Activated naive CD8-positive, alpha-beta T cell treated with anti-CD3 and anti-CD28 coated beads, Interleukin-2, amount 50 U/mL, for 24 hours (primary cell): ENCODE results near the gene MAMLD1.

Experiments used
- ATAC-seq: fragments of 150-1000 bp; cut with Tn5 transposase; one replicate; pipeline ENCODE4 v1.10.0; 2021
- DNase-seq: peaks from one replicate; pipeline ENCODE4 v3.0.0; 2021
- H3K27ac Mint-ChIP-seq: one replicate; pipeline ENCODE4 v1.8.0; 2021; ENCODE audit warnings: mild to moderate bottlenecking, mixed read lengths
- H3K27me3 Mint-ChIP-seq: one replicate; pipeline ENCODE4 v1.8.0; 2021; ENCODE audit warnings: mixed read lengths
- H3K36me3 Mint-ChIP-seq: one replicate; pipeline ENCODE4 v1.8.0; 2021; ENCODE audit warnings: low read depth, mixed read lengths
- H3K4me1 Mint-ChIP-seq: one replicate; pipeline ENCODE4 v1.8.0; 2021; ENCODE audit warnings: mixed read lengths
- H3K4me3 Mint-ChIP-seq: one replicate; pipeline ENCODE4 v1.8.0; 2021; ENCODE audit warnings: mild to moderate bottlenecking, moderate library complexity, mixed read lengths
- H3K9me3 Mint-ChIP-seq: one replicate; pipeline ENCODE4 v1.8.0; 2021; ENCODE audit warnings: mixed read lengths

Gene MAMLD1

GRCh38 chrX:150475461-150475860 is 112.3 kb downstream of the MAMLD1 start:
- H3K27me3 Mint-ChIP-seq = no peaks in the 10 kb centered on the region
- no peak overlapping the region for H3K4me3 Mint-ChIP-seq
- no peaks in the 10 kb centered on the region for H3K9me3 Mint-ChIP-seq
- peaks cover 30% of the 10 kb centered on the region for H3K4me1 Mint-ChIP-seq
- H3K27ac Mint-ChIP-seq = no peak overlapping the region
- no peak for ATAC-seq
- H3K36me3 Mint-ChIP-seq = no peaks in the 10 kb centered on the region
- no peak for DNase-seq

GRCh38 chrX:150476164-150476699 is 113.1 kb downstream of the MAMLD1 start:
- Mint-ChIP-seq H3K4me1 (peaks cover 34% of the 10 kb centered on the region), H3K9me3 (no peaks in the 10 kb centered on the region), H3K4me3 (no peak overlapping the region), H3K27me3 (no peaks in the 10 kb centered on the region), H3K27ac (no peak overlapping the region), H3K36me3 (no peaks in the 10 kb centered on the region)
- no peak for ATAC-seq
- DNase-seq = no peak

GRCh38 chrX:150477371-150477770 is 114.3 kb downstream of the MAMLD1 start:
- Mint-ChIP-seq H3K4me1 (peaks cover 43% of the 10 kb centered on the region), H3K27me3 (no peaks in the 10 kb centered on the region), H3K9me3 (no peaks in the 10 kb centered on the region), H3K27ac (no peak overlapping the region), H3K4me3 (no peak overlapping the region), H3K36me3 (no peaks in the 10 kb centered on the region)
- ATAC-seq (no peak), DNase-seq (no peak)

GRCh38 chrX:150478496-150479492 is 115.7 kb downstream of the MAMLD1 start:
- peak; percentile 3 for DNase-seq
- Mint-ChIP-seq H3K27me3 (no peaks in the 10 kb centered on the region), H3K36me3 (no peaks in the 10 kb centered on the region), H3K4me3 (peak overlapping the region; percentile 46), H3K4me1 (peaks cover 58% of the 10 kb centered on the region), H3K9me3 (no peaks in the 10 kb centered on the region), H3K27ac (peak overlapping the region; percentile 81)
- peak; percentile 67 for ATAC-seq

- peak; percentile 41 for DNase-seq
- Mint-ChIP-seq H3K9me3 (no peaks in the 10 kb centered on the region), H3K27ac (peak overlapping the region; percentile 69), H3K4me3 (peak overlapping the region; percentile 18), H3K36me3 (no peaks in the 10 kb centered on the region), H3K4me1 (peaks cover 63% of the 10 kb centered on the region), H3K27me3 (no peaks in the 10 kb centered on the region)
- ATAC-seq = peak; percentile 92
These were observed 119.6 kb downstream of the MAMLD1 start for GRCh38 chrX:150482537-150483206.

GRCh38 chrX:150483356-150483985 is 120.4 kb downstream of the MAMLD1 start:
- no peaks in the 10 kb centered on the region for H3K36me3 Mint-ChIP-seq
- H3K27ac Mint-ChIP-seq = peak overlapping the region; percentile 69
- H3K9me3 Mint-ChIP-seq = no peaks in the 10 kb centered on the region

GRCh38 chrX:150486011-150486410 is 122.9 kb downstream of the MAMLD1 start:
- Mint-ChIP-seq H3K36me3 (no peaks in the 10 kb centered on the region), H3K27ac (no peak overlapping the region), H3K27me3 (no peaks in the 10 kb centered on the region), H3K9me3 (no peaks in the 10 kb centered on the region), H3K4me1 (peaks cover 35% of the 10 kb centered on the region), H3K4me3 (no peak overlapping the region)
- DNase-seq (peak; percentile 46), ATAC-seq (no peak)

More at GRCh38 chrX:150483356-150483985, 120.4 kb downstream of the MAMLD1 start:
- ATAC-seq (no peak), DNase-seq (no peak)
- Mint-ChIP-seq H3K27me3 (no peaks in the 10 kb centered on the region), H3K4me1 (peaks cover 55% of the 10 kb centered on the region), H3K4me3 (peak overlapping the region; percentile 18)

- ATAC-seq (no peak), DNase-seq (no peak)
- Mint-ChIP-seq H3K27ac (no peak overlapping the region), H3K4me1 (peaks cover 22% of the 10 kb centered on the region), H3K9me3 (no peaks in the 10 kb centered on the region), H3K36me3 (no peaks in the 10 kb centered on the region), H3K4me3 (no peak overlapping the region), H3K27me3 (no peaks in the 10 kb centered on the region)
These were observed 124.4 kb downstream of the MAMLD1 start for GRCh38 chrX:150487369-150488094.

- no peaks in the 10 kb centered on the region for H3K9me3 Mint-ChIP-seq
- H3K27me3 Mint-ChIP-seq = no peaks in the 10 kb centered on the region
- H3K27ac Mint-ChIP-seq = no peak overlapping the region
- DNase-seq (no peak), ATAC-seq (no peak)
- H3K36me3 Mint-ChIP-seq = no peaks in the 10 kb centered on the region
- no peak overlapping the region for H3K4me3 Mint-ChIP-seq
- H3K4me1 Mint-ChIP-seq = peaks cover 2% of the 10 kb centered on the region
These were observed 126.4 kb downstream of the MAMLD1 start for GRCh38 chrX:150489359-150490015.

- Mint-ChIP-seq H3K4me3 (no peak overlapping the region), H3K27me3 (no peaks in the 10 kb centered on the region), H3K27ac (no peak overlapping the region), H3K36me3 (no peaks in the 10 kb centered on the region), H3K4me1 (no peaks in the 10 kb centered on the region), H3K9me3 (no peaks in the 10 kb centered on the region)
- ATAC-seq (no peak), DNase-seq (no peak)
These were observed 132.4 kb downstream of the MAMLD1 start for GRCh38 chrX:150495496-150495895.

- H3K4me3 Mint-ChIP-seq = no peak overlapping the region
- ATAC-seq = no peak
- DNase-seq = no peak
- H3K27me3 Mint-ChIP-seq = no peaks in the 10 kb centered on the region
- no peaks in the 10 kb centered on the region for H3K9me3 Mint-ChIP-seq
- no peak overlapping the region for H3K27ac Mint-ChIP-seq
- H3K4me1 Mint-ChIP-seq = no peaks in the 10 kb centered on the region
- no peaks in the 10 kb centered on the region for H3K36me3 Mint-ChIP-seq
These were observed 136.1 kb downstream of the MAMLD1 start for GRCh38 chrX:150499240-150499639.

GRCh38 chrX:150502091-150502490 is 139.0 kb downstream of the MAMLD1 start:
- no peak overlapping the region for H3K27ac Mint-ChIP-seq
- no peaks in the 10 kb centered on the region for H3K9me3 Mint-ChIP-seq
- DNase-seq = no peak
- no peak overlapping the region for H3K4me3 Mint-ChIP-seq
- H3K36me3 Mint-ChIP-seq = no peaks in the 10 kb centered on the region
- no peak for ATAC-seq
- H3K27me3 Mint-ChIP-seq = no peaks in the 10 kb centered on the region
- no peaks in the 10 kb centered on the region for H3K4me1 Mint-ChIP-seq

GRCh38 chrX:150502979-150503897 is 140.1 kb downstream of the MAMLD1 start:
- DNase-seq (no peak), ATAC-seq (no peak)
- no peaks in the 10 kb centered on the region for H3K27me3 Mint-ChIP-seq

More at GRCh38 chrX:150502979-150503897, 140.1 kb downstream of the MAMLD1 start:
- Mint-ChIP-seq H3K4me1 (no peaks in the 10 kb centered on the region), H3K9me3 (no peaks in the 10 kb centered on the region), H3K27ac (no peak overlapping the region), H3K4me3 (no peak overlapping the region), H3K36me3 (no peaks in the 10 kb centered on the region)
